Ovary (tissue), 9 donors: ENCODE results near the gene RPL41. TPM values are rescaled to one million over a fixed set of nuclear protein-coding genes. Genes with fewer than 3 reads are reported as not detected.

Source experiments
- DNase-seq, 5 donors: peaks; one replicate each; pipeline ENCODE4 v3.0.0-alpha.2; 2019 to 2020
- H3K27ac ChIP-seq, 2 donors: fragments of 200-600 bp; one replicate each; pipeline versions ENCODE4 v1.5.1 to v1.8.0; 2019 to 2022
- H3K27me3 ChIP-seq: fragments of 200-600 bp; one replicate; pipeline ENCODE4 v1.8.0; 2022
- H3K36me3 ChIP-seq: fragments of 200-600 bp; sonication (generic); one replicate; pipeline ENCODE4 v1.5.1; 2019
- H3K4me1 ChIP-seq: one replicate; pipeline ENCODE4 v1.8.1; 2013; ENCODE audit warnings: mild to moderate bottlenecking, moderate library complexity; ENCODE audit not compliant: insufficient read depth
- H3K4me3 ChIP-seq: fragments of 200-600 bp; sonication (generic); one replicate; pipeline ENCODE4 v1.5.1; 2017
- H3K9me3 ChIP-seq, 2 donors: fragments of 200-600 bp in 1 of 2; sonication (generic) in 1 of 2; one replicate each; pipeline versions ENCODE4 v1.5.1 to v1.8.1; 2013 to 2019; ENCODE audit warnings: mild to moderate bottlenecking in 1 of 2, moderate library complexity in 1 of 2
- CTCF ChIP-seq, 3 donors: fragments of 450-650 bp in 2 of 3; fragments of 200-600 bp in 1 of 3; IDR thresholded peaks; one replicate each; pipeline versions ENCODE4 v1.5.1 to v1.8.0; 2016 to 2022; ENCODE audit warnings: antibody characterized with exemption in 3 of 3, mild to moderate bottlenecking in 1 of 3
- EP300 ChIP-seq: sonication (generic); formaldehyde crosslinking; IDR thresholded peaks from one replicate; pipeline ENCODE4 v1.6.1; 2017; ENCODE audit warnings: antibody characterized with exemption
- POLR2A ChIP-seq: fragments of 450-650 bp; IDR thresholded peaks from one replicate; pipeline ENCODE4 v1.6.1; 2017; ENCODE audit warnings: antibody characterized with exemption, mild to moderate bottlenecking, moderate library complexity
- WGBS, 3 donors: extraction: QIAGEN DNeasy Blood & Tissue Kit in 1 of 3; methylation state at CpG; one replicate each; pipeline versions ENCODE4 v1.1.5 to v1.1.7; 2013 to 2017; 5-methylcytosine and 5-hydroxymethylcytosine counted together
- intact Hi-C, 4 donors: fragments of 100-400 bp; cut with DNase I; formaldehyde crosslinking; loops; one replicate each; pipeline versions ENCODE4 v1.11.0 to v1.15.1; 2022 to 2023
- polyA plus RNA-seq, 2 donors: library from polyadenylated mRNA; stranded (reverse); fragments of 200-250 nt in 1 of 2; fragments of 350-450 nt in 1 of 2; fragmentation: Illumina TruSeq in 1 of 2; extraction: RNeasy Lipid Tissue Mini Kit (QIAGEN cat#74804) in 1 of 2; gene quantifications; one replicate each; pipeline ENCODE4 v1.2.3, GENCODE V29; 2013 to 2014
- total RNA-seq, 7 donors: library from RNA; depleted of rRNA in 2 of 7; stranded (reverse); fragments of >200 nt in 2 of 7; fragmentation: NEBNext Ultra II Directional in 3 of 7; extraction: Animal tissue kit (Norgen Biotek cat#: 25700) in 3 of 7; gene quantifications; one replicate each; pipeline versions ENCODE4 v1.1.0 to v1.2.4, GENCODE V29; 2016 to 2023
- donor health status: DM: no; HTN: no; CAD: no; lungs with moderate emphysema.
- donor health status: DM: no; HTN: no; CAD: no.
- donor health status: Bipolar disorder and iron deficiency.
- donor health status: DM: yes; HTN: yes; CAD: no.
- donor health status: DM: no; HTN: no; CAD: no.
- donor health status: DM: yes; HTN: yes; CAD: no.

RPL41 gene
- total and polyA plus RNA-seq, 9 donors, result 6,021 to 11,451 (median 6,946) TPM

DNA sequence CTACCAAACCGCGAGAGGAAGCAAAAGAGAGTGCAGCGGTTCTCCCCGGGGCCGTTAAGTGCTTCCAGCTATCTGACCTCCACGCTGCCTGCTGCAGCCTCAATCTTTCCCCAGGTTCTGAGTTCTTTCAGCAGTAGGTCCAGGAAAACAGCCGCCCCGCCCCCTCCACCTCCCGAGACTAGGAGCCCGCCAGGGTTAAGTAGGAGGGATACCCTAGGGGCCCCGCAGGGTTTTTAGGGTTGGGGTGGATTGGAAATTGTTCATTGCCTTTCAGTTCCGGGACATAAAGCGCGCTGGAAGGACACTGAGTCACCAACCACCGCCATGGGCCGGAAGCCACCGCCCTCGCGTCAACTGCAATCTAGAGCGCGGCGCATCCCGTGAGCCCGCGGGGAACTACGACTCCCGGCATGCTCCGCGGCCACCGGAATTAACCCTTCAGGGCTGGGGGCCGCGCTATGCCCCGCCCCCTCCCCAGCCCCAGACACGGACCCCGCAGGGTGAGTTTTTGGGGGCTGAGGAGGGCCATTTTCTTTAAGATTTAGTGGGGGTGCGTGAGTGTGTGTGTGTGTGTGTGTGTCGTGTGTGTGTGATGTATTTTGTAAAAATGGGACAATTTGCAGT is 35.8 kb downstream of the RPL41 start, which contains the start of gene MYL6B:
Gene MYL6B (plus strand): TSS at position 456 of the 624 bp plus-strand sequence. CDS start 1,332 bp downstream, outside the sequence.
- peak; percentile 89 to 95 (median 92) for DNase-seq
- WGBS, 3 donors, result 0 to 1% (median 0%) methylated on average over 32 to 37 of the region's 37 CpGs
- Histone ChIP-seq H3K27me3 (no peaks in the 10 kb centered on the region), H3K4me3 (peak within 1 kb of the TSS; percentile 54), H3K9me3 (no peaks in the 10 kb centered on the region), H3K27ac (peak within 1 kb of the TSS; percentile 37 to 74), H3K4me1 (peaks cover 12% of the 10 kb centered on the region), H3K36me3 (no peaks in the 10 kb centered on the region)
- TF ChIP-seq POLR2A, result no peak
- no peak for TF ChIP-seq EP300
- TF ChIP-seq CTCF (IDR thresholded peaks at IDR 0.05), result no peak
- intact Hi-C loops, result no loop called here

DNA sequence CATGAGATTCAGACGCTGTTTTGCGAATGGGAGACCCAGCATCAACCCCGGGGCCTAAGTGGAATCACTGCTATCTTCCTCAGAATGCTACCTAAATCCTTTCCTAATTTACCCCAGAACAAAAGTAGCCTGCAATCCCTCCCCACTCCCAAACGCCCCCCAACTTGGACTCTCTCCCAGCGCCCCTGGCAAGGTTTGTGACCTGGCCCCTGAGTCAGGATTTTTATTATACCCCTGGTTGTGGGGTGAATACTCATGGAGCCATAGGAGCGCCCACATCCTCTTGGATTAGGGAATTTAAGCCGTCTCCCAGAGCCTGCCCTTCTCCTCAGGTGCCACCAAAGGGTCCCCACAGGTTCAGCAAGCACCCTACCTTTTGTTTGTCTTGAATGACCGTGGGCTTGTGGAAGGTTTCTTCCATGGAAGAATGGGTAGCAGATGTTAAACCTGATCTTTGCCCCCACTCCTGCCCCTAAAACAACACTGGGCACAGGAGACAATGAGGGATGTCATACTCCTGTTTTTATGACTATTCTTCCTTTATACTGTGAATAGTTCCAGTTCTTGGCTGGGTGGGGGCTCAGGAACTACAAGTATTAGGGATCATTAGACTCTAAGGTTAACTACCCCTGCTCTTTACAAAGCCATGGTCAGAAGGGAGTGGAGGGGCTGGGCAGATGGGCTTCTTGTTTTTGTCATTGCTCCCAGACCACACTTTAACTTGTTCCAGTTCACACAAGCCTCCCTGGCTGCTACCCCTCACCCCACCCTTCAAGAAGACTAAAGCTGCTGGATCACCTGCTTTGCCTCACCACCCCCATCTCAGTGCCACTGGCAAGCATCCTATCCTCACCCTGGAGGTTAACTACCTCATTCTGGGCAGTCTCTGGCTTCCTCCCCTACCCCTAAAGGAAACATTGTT is 36.6 kb downstream of the RPL41 start:
- TF ChIP-seq EP300, result no peak
- no peak for TF ChIP-seq CTCF (IDR thresholded peaks at IDR 0.05)
- no peak for TF ChIP-seq POLR2A
- H3K27me3 ChIP-seq, result no peaks in the 10 kb centered on the region
- H3K9me3 ChIP-seq, result no peaks in the 10 kb centered on the region
- intact Hi-C loops, result no loop called here
- peaks cover 10% of the 10 kb centered on the region for H3K4me1 ChIP-seq
- peak overlapping the region; percentile 54 for H3K4me3 ChIP-seq
- H3K27ac ChIP-seq, result peak overlapping the region in 1 of 2 donors; percentile 15
- H3K36me3 ChIP-seq, result no peaks in the 10 kb centered on the region
- 6 to 7% (median 6%) methylated on average over 8 of the region's 8 CpGs for WGBS, 3 donors
- peak in 1 of 5 donors; percentile 62 for DNase-seq

DNA sequence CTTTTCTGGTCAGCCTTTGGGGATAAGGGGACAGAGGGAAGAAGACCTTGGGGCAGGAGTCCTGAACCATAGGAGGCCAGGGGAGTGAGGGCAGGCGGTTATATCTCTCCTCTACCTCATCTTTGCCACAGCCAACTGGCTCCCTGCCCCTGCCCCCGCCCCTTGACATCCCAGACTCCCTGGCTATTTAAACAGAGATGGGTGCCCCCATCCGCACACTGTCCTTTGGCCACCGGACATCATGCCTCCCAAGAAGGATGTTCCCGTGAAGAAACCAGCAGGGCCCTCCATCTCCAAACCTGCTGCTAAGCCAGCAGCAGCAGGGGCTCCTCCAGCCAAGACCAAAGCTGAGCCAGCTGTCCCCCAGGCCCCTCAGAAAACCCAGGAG is 37.2 kb downstream of the RPL41 start:
- H3K27ac ChIP-seq, result peak overlapping the region in 1 of 2 donors; percentile 15
- no peak overlapping the region for H3K4me3 ChIP-seq
- intact Hi-C loops, result no loop called here

More for the DNA sequence above, 37.2 kb downstream of the RPL41 start:
- WGBS, 3 donors, result 67 to 74% (median 69%) methylated on average over 5 of the region's 5 CpGs
- TF ChIP-seq CTCF (IDR thresholded peaks at IDR 0.05), result no peak
- no peaks in the 10 kb centered on the region for H3K9me3 ChIP-seq
- no peaks in the 10 kb centered on the region for H3K27me3 ChIP-seq
- no peak for DNase-seq
- peaks cover 10% of the 10 kb centered on the region for H3K4me1 ChIP-seq
- no peaks in the 10 kb centered on the region for H3K36me3 ChIP-seq
